CD4-positive, alpha-beta T cell (primary cell): ENCODE results near the gene SMAD3. TPM values are rescaled to one million over a fixed set of nuclear protein-coding genes. Genes with fewer than 3 reads are reported as not detected.

Experiments
- ATAC-seq: fragments of 200-7000 bp; cut with Tn5 transposase; one replicate; pipeline ENCODE4 v1.10.0; 2022; ENCODE audit warnings: mild to moderate bottlenecking; ENCODE audit not compliant: poor library complexity
- CTCF ChIA-PET: fragments of 350-600 bp; sonication (Branson Sonifier 250); formaldehyde crosslinking; loops from one replicate; lab custom pipeline; 2021; ENCODE audit warnings: antibody characterized with exemption, inconsistent platforms; lab: Charles Lee
- POLR2A ChIA-PET: fragments of 350-600 bp; sonication (Branson Sonifier 250); formaldehyde crosslinking; loops from one replicate; lab custom pipeline; 2021; ENCODE audit warnings: antibody characterized with exemption, inconsistent platforms; lab: Charles Lee
- DNase-seq, 14 experiments: peaks; one replicate each; pipeline ENCODE4 v3.0.0-alpha.2; 2013 to 2020; ENCODE audit warnings: mixed read lengths in 2 of 14
- H3K27ac ChIP-seq, 2 donors: one replicate each; pipeline versions ENCODE4 v1.5.1 to v1.7.0; 2013; ENCODE audit warnings: low read length in 2 of 2, low read depth in 1 of 2, mild to moderate bottlenecking in 1 of 2
- H3K27me3 ChIP-seq, 2 experiments: 1 replicate in 1 of 2; 2 replicates in 1 of 2; pipeline versions ENCODE4 v1.6.1 to v1.7.0; 2013; ENCODE audit warnings: low read length in 2 of 2, control low read depth in 1 of 2, mild to moderate bottlenecking in 1 of 2, moderate library complexity in 1 of 2; ENCODE audit not compliant: insufficient read depth in 2 of 2, control insufficient read depth in 1 of 2
- H3K36me3 ChIP-seq: one replicate; pipeline ENCODE4 v1.6.1; 2013; ENCODE audit warnings: low read length, control low read depth; ENCODE audit not compliant: insufficient read depth
- H3K4me1 ChIP-seq: one replicate; pipeline ENCODE4 v1.6.1; 2013; ENCODE audit warnings: low read length, control low read depth; ENCODE audit not compliant: insufficient read depth
- H3K4me3 ChIP-seq: one replicate; pipeline ENCODE4 v1.5.1; 2013; ENCODE audit warnings: mild to moderate bottlenecking, low read length, moderate library complexity
- H3K9me3 ChIP-seq, 2 experiments: 1 replicate in 1 of 2; 2 replicates in 1 of 2; pipeline versions ENCODE4 v1.6.1 to v1.7.0; 2013; ENCODE audit warnings: low read length in 2 of 2, mild to moderate bottlenecking in 2 of 2, control low read depth in 1 of 2, moderate library complexity in 1 of 2; ENCODE audit not compliant: control insufficient read depth in 1 of 2, insufficient read depth in 1 of 2
- H3K27ac Mint-ChIP-seq: one replicate; pipeline ENCODE4 v1.8.0; 2020; ENCODE audit warnings: mixed read lengths
- H3K27me3 Mint-ChIP-seq: one replicate; pipeline ENCODE4 v1.8.0; 2021; ENCODE audit warnings: mixed read lengths
- H3K36me3 Mint-ChIP-seq: one replicate; pipeline ENCODE4 v1.8.0; 2021; ENCODE audit warnings: low read depth, mixed read lengths
- H3K4me1 Mint-ChIP-seq: one replicate; pipeline ENCODE4 v1.8.0; 2021; ENCODE audit warnings: low read depth, mixed read lengths
- H3K4me3 Mint-ChIP-seq: one replicate; pipeline ENCODE4 v1.8.0; 2020; ENCODE audit warnings: mild to moderate bottlenecking, mixed read lengths
- H3K9me3 Mint-ChIP-seq: one replicate; pipeline ENCODE4 v1.8.0; 2020; ENCODE audit warnings: mixed read lengths
- intact Hi-C, 2 experiments: fragments of 100-400 bp; cut with DNase I in 1 of 2; cut with micrococcal nuclease in 1 of 2; formaldehyde crosslinking; loops; one replicate each; pipeline versions ENCODE4 v1.15.1 to v1.9.0; 2023 to 2025; cut with DNase I, micrococcal nuclease
- total RNA-seq, 174 experiments: library from RNA in 2 of 174; stranded (reverse) in 2 of 174; gene quantifications; one replicate each; pipeline ENCODE4 v1.2.3 and lab custom pipeline; 2021 to 2026
- TF ChIP-seq, protein P1 (sequence below): fragments of 200-600 bp; IDR thresholded peaks from one replicate; pipeline ENCODE4 v1.8.0; 2022; ENCODE audit warnings: antibody characterized with exemption, mild to moderate bottlenecking

Gene SMAD3
- total RNA-seq, 2 experiments from 2014 or later: 30.0 to 31.0 TPM

GRCh38 chr15:67167091-67167490 lies 101.7 kb downstream of the SMAD3 start:
- H3K4me3 Mint-ChIP-seq: no peak overlapping the region
- H3K4me3 ChIP-seq: no peak overlapping the region
- no peaks in the 10 kb centered on the region for H3K27me3 Mint-ChIP-seq
- H3K9me3 ChIP-seq: no peaks in the 10 kb centered on the region
- TF ChIP-seq, protein P1, sequence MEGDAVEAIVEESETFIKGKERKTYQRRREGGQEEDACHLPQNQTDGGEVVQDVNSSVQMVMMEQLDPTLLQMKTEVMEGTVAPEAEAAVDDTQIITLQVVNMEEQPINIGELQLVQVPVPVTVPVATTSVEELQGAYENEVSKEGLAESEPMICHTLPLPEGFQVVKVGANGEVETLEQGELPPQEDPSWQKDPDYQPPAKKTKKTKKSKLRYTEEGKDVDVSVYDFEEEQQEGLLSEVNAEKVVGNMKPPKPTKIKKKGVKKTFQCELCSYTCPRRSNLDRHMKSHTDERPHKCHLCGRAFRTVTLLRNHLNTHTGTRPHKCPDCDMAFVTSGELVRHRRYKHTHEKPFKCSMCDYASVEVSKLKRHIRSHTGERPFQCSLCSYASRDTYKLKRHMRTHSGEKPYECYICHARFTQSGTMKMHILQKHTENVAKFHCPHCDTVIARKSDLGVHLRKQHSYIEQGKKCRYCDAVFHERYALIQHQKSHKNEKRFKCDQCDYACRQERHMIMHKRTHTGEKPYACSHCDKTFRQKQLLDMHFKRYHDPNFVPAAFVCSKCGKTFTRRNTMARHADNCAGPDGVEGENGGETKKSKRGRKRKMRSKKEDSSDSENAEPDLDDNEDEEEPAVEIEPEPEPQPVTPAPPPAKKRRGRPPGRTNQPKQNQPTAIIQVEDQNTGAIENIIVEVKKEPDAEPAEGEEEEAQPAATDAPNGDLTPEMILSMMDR: no peak
- DNase-seq (no peak), ATAC-seq (no peak)
- peaks cover 76% of the 10 kb centered on the region for H3K36me3 ChIP-seq
- CTCF ChIA-PET: no interaction called here
- H3K4me1 Mint-ChIP-seq: peaks cover 7% of the 10 kb centered on the region
- H3K36me3 Mint-ChIP-seq: peaks cover 83% of the 10 kb centered on the region
- no peak overlapping the region for H3K27ac Mint-ChIP-seq
- H3K27ac ChIP-seq: no peak overlapping the region
- no peaks in the 10 kb centered on the region for H3K9me3 Mint-ChIP-seq
- intact Hi-C loops: no loop called here
- no peaks in the 10 kb centered on the region for H3K27me3 ChIP-seq
- H3K4me1 ChIP-seq: peaks cover 6% of the 10 kb centered on the region
- POLR2A ChIA-PET: interaction anchor here (0.6 kb wide), 1 partner anchor 84 kb away, joined by 3 read pairs; no protein-coding TSS in a partner anchor

GRCh38 chr15:67168694-67169093 lies 103.3 kb downstream of the SMAD3 start:
- DNase-seq (no peak), ATAC-seq (no peak)
- H3K27ac Mint-ChIP-seq: no peak overlapping the region
- Histone ChIP-seq H3K36me3 (peaks cover 91% of the 10 kb centered on the region), H3K27me3 (no peaks in the 10 kb centered on the region), H3K4me1 (peaks cover 12% of the 10 kb centered on the region), H3K4me3 (no peak overlapping the region), H3K9me3 (no peaks in the 10 kb centered on the region), H3K27ac (no peak overlapping the region)
- intact Hi-C loops: no loop called here
- TF ChIP-seq, protein P1: no peak
- peaks cover 15% of the 10 kb centered on the region for H3K4me1 Mint-ChIP-seq
- H3K4me3 Mint-ChIP-seq: no peak overlapping the region
- H3K9me3 Mint-ChIP-seq: no peaks in the 10 kb centered on the region
- ChIA-PET CTCF (no interaction called here), POLR2A (no interaction called here)
- no peaks in the 10 kb centered on the region for H3K27me3 Mint-ChIP-seq
- H3K36me3 Mint-ChIP-seq: peaks cover 92% of the 10 kb centered on the region

DNA sequence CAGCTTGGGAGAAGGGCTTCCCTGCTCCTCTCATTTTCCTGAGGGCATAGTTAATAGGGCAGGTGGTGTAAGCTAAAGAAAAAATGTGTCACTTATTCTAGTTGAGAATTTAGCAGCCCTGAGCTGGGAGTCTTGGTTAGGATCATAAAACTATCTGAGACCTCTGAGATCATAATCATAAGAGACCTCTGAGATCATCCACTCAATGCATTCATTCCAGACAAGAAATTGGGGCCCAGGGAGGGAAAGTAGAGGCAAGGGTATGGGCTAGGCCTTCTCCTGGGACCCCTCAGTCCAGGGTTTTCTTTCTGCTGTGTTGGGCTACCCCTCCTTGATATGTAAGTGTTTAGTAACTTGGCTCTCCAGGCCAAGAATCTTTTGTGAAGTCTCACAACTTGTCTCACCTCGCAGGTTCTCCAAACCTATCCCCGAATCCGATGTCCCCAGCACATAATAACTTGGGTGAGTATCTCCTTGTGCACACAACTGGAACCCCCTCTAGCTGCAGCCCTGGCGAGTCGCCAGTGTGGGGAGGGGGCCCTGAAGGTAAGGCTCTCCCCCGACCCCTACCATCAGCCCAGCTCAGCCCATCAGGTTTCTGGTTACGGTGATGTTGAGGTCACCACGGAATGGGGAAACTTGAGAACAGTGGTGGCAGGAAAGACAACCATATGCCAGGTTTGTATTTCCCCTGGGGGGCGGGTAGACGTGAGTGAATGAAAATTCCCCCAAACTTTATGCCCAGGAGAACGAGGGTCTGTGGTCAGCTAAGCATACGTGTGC lies 104.9 kb downstream of the SMAD3 start:
- H3K4me3 Mint-ChIP-seq: no peak overlapping the region
- H3K27ac Mint-ChIP-seq: no peak overlapping the region
- TF ChIP-seq, protein P1: no peak
- DNase-seq (no peak), ATAC-seq (no peak)
- peaks cover 31% of the 10 kb centered on the region for H3K4me1 Mint-ChIP-seq
- Histone ChIP-seq H3K27me3 (no peaks in the 10 kb centered on the region), H3K4me3 (no peak overlapping the region), H3K27ac (no peak overlapping the region), H3K9me3 (no peaks in the 10 kb centered on the region), H3K4me1 (peaks cover 28% of the 10 kb centered on the region), H3K36me3 (peaks cover 96% of the 10 kb centered on the region)
- intact Hi-C loops: no loop called here
- peaks cover 94% of the 10 kb centered on the region for H3K36me3 Mint-ChIP-seq
- H3K9me3 Mint-ChIP-seq: no peaks in the 10 kb centered on the region
- no peaks in the 10 kb centered on the region for H3K27me3 Mint-ChIP-seq
- ChIA-PET CTCF (no interaction called here), POLR2A (no interaction called here)
